HepG2 (cell line): ENCODE results near the gene METTL1. TPM values are rescaled to one million over a fixed set of nuclear protein-coding genes. Genes with fewer than 3 reads are reported as not detected.

Source experiments
- ARID2 ChIP-seq: sonication (generic); formaldehyde crosslinking; IDR thresholded peaks from 2 replicates; pipeline ENCODE4 v1.8.1; 2022; ENCODE audit warnings: mild to moderate bottlenecking, missing genetic modification reagents, borderline replicate concordance
- ATF7-NPFF ChIP-seq: sonication (generic); formaldehyde crosslinking; IDR thresholded peaks from 2 replicates; pipeline ENCODE4 v1.8.1; 2023; ENCODE audit warnings: mild to moderate bottlenecking, low read depth, missing genetic modification reagents, moderate library complexity
- CENPX ChIP-seq: sonication (generic); formaldehyde crosslinking; IDR thresholded peaks from 2 replicates; pipeline ENCODE4 v1.9.0; 2021; ENCODE audit warnings: mild to moderate bottlenecking, missing genetic modification reagents, moderate library complexity
- ETV5 ChIP-seq: IDR thresholded peaks from 2 replicates; pipeline ENCODE4 v1.6.1; 2018; ENCODE audit warnings: missing biosample characterization, missing genetic modification reagents, inconsistent platforms, borderline replicate concordance
- GATA4 ChIP-seq: sonication (generic); IDR thresholded peaks from 2 replicates; pipeline ENCODE4 v1.6.1; 2016; ENCODE audit warnings: antibody characterized with exemption, low read depth, borderline replicate concordance
- HNRNPLL ChIP-seq: fragments of 200-400 bp; formaldehyde crosslinking; IDR thresholded peaks from 2 replicates; pipeline ENCODE4 v1.6.1; 2017; ENCODE audit warnings: mild to moderate bottlenecking, low read depth, low read length; ENCODE audit not compliant: poor library complexity, severe bottlenecking
- JARID2 ChIP-seq: sonication (generic); formaldehyde crosslinking; IDR thresholded peaks from 2 replicates; pipeline ENCODE4 v1.8.1; 2023; ENCODE audit warnings: missing genetic modification reagents, inconsistent platforms; ENCODE audit not compliant: insufficient replicate concordance
- KLF12 ChIP-seq: sonication (generic); formaldehyde crosslinking; IDR thresholded peaks from 2 replicates; pipeline ENCODE4 v1.4.0; 2020; ENCODE audit warnings: missing genetic modification reagents, borderline replicate concordance
- NCOR1 ChIP-seq: fragments of 200-600 bp; sonication (generic); IDR thresholded peaks from 2 replicates; pipeline ENCODE4 v1.7.0; 2017; ENCODE audit warnings: antibody characterized with exemption, low read length, borderline replicate concordance
- RBFOX2 ChIP-seq: fragments of 200-400 bp; formaldehyde crosslinking; IDR thresholded peaks from 2 replicates; pipeline ENCODE4 v1.6.1; 2017; ENCODE audit warnings: low read depth, mild to moderate bottlenecking, low read length
- SATB2 ChIP-seq: sonication (generic); formaldehyde crosslinking; IDR thresholded peaks from 2 replicates; pipeline ENCODE4 v1.5.0; 2020; ENCODE audit warnings: missing genetic modification reagents
- SCMH1 ChIP-seq: sonication (generic); formaldehyde crosslinking; IDR thresholded peaks from 2 replicates; pipeline ENCODE4 v1.9.0; 2021; ENCODE audit warnings: missing genetic modification reagents, mild to moderate bottlenecking, borderline replicate concordance
- SMARCC2 ChIP-seq: fragments of 450-650 bp; IDR thresholded peaks from 2 replicates; pipeline ENCODE4 v1.6.1; 2017; ENCODE audit warnings: antibody characterized with exemption, mild to moderate bottlenecking
- THYN1 ChIP-seq: sonication (generic); formaldehyde crosslinking; IDR thresholded peaks from 2 replicates; pipeline ENCODE4 v1.8.1; 2023; ENCODE audit warnings: low read depth, mild to moderate bottlenecking, moderate library complexity, missing genetic modification reagents, borderline replicate concordance
- TSC22D2 ChIP-seq: sonication (generic); formaldehyde crosslinking; IDR thresholded peaks from 2 replicates; pipeline ENCODE4 v1.5.1; 2020; ENCODE audit warnings: missing genetic modification reagents, mild to moderate bottlenecking, borderline replicate concordance
- ZNF224 ChIP-seq: sonication (generic); formaldehyde crosslinking; IDR thresholded peaks from 2 replicates; pipeline ENCODE4 v1.5.0; 2020; ENCODE audit warnings: mild to moderate bottlenecking, missing genetic modification reagents
- ZNF256 ChIP-seq: sonication (generic); formaldehyde crosslinking; conservative IDR thresholded peaks from 2 replicates; pipeline ENCODE4 v1.4.0; 2020; ENCODE audit warnings: missing genetic modification reagents
- ZNF383 ChIP-seq: sonication (generic); formaldehyde crosslinking; IDR thresholded peaks from 2 replicates; pipeline ENCODE4 v1.4.0; 2020; ENCODE audit warnings: missing genetic modification reagents, mild to moderate bottlenecking, borderline replicate concordance
- polyA plus RNA-seq, 8 experiments: library from polyadenylated mRNA; depleted of rRNA in 3 of 8; stranded (reverse) in 7 of 8; unstranded in 1 of 8; fragments of >200 nt; fragmentation: Illumina TruSeq in 4 of 8; extraction: Trizol in 4 of 8; gene quantifications; 2 replicates each; pipeline versions ENCODE4 v1.2.1 to v1.2.3, GENCODE V29; 2011 to 2016; ENCODE audit warnings: low read depth in 4 of 8, missing spikeins in 1 of 8, mixed read lengths in 1 of 8; ENCODE audit not compliant: insufficient read depth in 1 of 8
- total RNA-seq, 5 experiments: library from RNA; depleted of rRNA; stranded (reverse); fragments of >200 nt; fragmentation: Illumina TruSeq; extraction: Trizol; gene quantifications; 2 replicates each; pipeline ENCODE4 v1.2.3, GENCODE V29; 2016; ENCODE audit warnings: low read depth in 1 of 5
- TF ChIP-seq, protein P1 (sequence below): IDR thresholded peaks from 2 replicates; pipeline ENCODE4 v1.6.1; 2016; ENCODE audit warnings: missing biosample characterization, missing genetic modification reagents, low read depth
- TF ChIP-seq, protein P2 (sequence below): sonication (generic); formaldehyde crosslinking; IDR thresholded peaks from 2 replicates; pipeline ENCODE4 v1.8.0; 2022; ENCODE audit warnings: low read depth, missing genetic modification reagents
- TF ChIP-seq, protein P3 (sequence below): sonication (generic); formaldehyde crosslinking; IDR thresholded peaks from 2 replicates; pipeline ENCODE4 v1.8.0; 2022; ENCODE audit warnings: missing genetic modification reagents, mild to moderate bottlenecking, inconsistent platforms, borderline replicate concordance
- TF ChIP-seq, protein P4 (sequence below): sonication (generic); formaldehyde crosslinking; IDR thresholded peaks from 2 replicates; pipeline ENCODE4 v1.9.0; 2022; ENCODE audit warnings: missing genetic modification reagents, mild to moderate bottlenecking, borderline replicate concordance

The METTL1 gene
- total and polyA plus RNA-seq, 2 of the 13 experiments (the other 11 are each of a cell fraction or from before 2014, with no cell fraction given) = 34.7 to 36.9 TPM

DNA sequence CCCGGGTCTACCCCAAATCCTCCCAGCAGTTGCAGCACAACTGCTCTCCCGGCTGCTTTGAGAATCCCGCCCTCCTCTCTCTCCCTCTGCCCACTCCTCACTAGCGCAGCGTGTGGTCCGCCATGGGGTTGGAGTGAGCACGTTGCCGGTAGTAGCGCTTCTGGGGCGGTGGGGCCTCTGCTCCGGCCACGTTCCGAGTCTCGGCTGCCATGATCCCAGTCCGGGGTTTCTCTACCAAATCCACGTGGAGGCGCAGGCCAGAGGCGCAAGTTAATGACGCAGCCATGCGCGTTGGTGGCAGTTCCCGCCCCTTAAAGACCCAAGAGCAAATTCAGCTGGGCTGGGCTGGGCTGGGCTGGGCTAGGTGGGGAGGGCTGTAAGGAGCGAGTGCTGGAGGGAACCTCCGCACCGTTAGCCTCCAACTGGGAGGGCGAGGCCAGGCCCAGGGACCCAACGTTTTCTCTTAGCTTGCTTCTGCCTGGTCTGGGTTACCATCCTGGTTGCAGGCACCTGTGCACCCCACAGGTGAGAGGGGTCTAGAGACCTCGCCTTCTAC, at the start of gene METTL1 (continued):
- TF ChIP-seq, protein P1, sequence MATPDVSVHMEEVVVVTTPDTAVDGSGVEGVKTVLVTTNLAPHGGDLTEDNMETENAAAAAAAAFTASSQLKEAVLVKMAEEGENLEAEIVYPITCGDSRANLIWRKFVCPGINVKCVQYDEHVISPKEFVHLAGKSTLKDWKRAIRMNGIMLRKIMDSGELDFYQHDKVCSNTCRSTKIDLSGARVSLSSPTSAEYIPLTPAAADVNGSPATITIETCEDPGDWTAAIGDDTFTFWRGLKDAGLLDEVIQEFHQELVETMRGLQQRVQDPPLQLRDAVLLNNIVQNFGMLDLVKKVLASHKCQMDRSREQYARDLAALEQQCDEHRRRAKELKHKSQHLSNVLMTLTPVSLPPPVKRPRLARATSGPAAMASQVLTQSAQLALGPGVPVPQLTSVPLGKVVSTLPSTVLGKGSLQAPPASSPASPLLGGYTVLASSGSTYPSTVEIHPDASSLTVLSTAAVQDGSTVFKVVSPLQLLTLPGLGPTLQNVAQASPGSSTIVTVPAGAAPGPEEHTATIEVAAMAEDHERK (CRISPR knock-in tag) = 0 out of 2 replicates have a peak, but pooled peaks have one; percentile 14
- peak; percentile 88; the same call in 1 of the 2 replicates for TF ChIP-seq ZNF383 (CRISPR knock-in tag)
- TF ChIP-seq SATB2 = no peak
- 0 out of 2 replicates have a peak, but pooled peaks have one; percentile 18 for TF ChIP-seq KLF12 (CRISPR knock-in tag)
- TF ChIP-seq HNRNPLL = peak; percentile 90
- TF ChIP-seq THYN1 (CRISPR knock-in tag) = no peak
- TF ChIP-seq NCOR1 = no peak; the same call in 1 of the 2 replicates
- TF ChIP-seq, protein P2, sequence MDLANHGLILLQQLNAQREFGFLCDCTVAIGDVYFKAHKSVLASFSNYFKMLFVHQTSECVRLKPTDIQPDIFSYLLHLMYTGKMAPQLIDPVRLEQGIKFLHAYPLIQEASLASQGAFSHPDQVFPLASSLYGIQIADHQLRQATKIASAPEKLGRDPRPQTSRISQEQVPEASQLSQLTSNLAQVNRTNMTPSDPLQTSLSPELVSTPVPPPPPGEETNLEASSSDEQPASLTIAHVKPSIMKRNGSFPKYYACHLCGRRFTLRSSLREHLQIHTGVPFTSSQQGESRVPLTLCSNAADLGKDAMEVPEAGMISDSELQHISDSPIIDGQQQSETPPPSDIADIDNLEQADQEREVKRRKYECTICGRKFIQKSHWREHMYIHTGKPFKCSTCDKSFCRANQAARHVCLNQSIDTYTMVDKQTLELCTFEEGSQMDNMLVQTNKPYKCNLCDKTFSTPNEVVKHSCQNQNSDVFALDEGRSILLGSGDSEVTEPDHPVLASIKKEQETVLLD (CRISPR knock-in tag) = no peak; the same call in 1 of the 2 replicates
- peak; percentile 78 for TF ChIP-seq ARID2
- no peak for TF ChIP-seq CENPX (CRISPR knock-in tag)
- peak; percentile 83; the same call in 1 of the 2 replicates for TF ChIP-seq ZNF224 (CRISPR knock-in tag)
- no peak for TF ChIP-seq SCMH1 (CRISPR knock-in tag)
- TF ChIP-seq ETV5 (CRISPR knock-in tag) = peak; percentile 24; the same call in 1 of the 2 replicates
- TF ChIP-seq, protein P3, sequence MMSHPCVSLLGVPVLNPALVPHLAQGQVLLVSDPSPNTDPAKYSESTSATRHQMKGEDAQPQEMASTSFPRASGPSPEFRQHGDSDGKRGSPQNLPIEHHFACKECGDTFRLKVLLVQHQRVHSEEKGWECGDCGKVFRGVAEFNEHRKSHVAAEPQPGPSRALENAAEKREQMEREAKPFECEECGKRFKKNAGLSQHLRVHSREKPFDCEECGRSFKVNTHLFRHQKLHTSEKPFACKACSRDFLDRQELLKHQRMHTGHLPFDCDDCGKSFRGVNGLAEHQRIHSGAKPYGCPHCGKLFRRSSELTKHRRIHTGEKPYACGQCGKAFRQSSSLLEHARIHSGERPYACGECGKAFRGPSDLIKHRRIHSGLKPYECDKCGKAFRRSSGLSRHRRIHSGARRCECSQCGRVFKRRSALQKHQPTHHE = peak; percentile 70; the same call in 1 of the 2 replicates
- no peak for TF ChIP-seq SMARCC2
- TF ChIP-seq GATA4 = peak; percentile 47; the same call in 1 of the 2 replicates
- TF ChIP-seq, protein P4, sequence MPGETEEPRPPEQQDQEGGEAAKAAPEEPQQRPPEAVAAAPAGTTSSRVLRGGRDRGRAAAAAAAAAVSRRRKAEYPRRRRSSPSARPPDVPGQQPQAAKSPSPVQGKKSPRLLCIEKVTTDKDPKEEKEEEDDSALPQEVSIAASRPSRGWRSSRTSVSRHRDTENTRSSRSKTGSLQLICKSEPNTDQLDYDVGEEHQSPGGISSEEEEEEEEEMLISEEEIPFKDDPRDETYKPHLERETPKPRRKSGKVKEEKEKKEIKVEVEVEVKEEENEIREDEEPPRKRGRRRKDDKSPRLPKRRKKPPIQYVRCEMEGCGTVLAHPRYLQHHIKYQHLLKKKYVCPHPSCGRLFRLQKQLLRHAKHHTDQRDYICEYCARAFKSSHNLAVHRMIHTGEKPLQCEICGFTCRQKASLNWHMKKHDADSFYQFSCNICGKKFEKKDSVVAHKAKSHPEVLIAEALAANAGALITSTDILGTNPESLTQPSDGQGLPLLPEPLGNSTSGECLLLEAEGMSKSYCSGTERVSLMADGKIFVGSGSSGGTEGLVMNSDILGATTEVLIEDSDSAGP (CRISPR knock-in tag) = peak; percentile 100
- peak; percentile 79 for TF ChIP-seq ATF7-NPFF (CRISPR knock-in tag)
- peak; percentile 88; the same call in 1 of the 2 replicates for TF ChIP-seq TSC22D2 (CRISPR knock-in tag)
- peak; percentile 83 for TF ChIP-seq ZNF256 (CRISPR knock-in tag)
- TF ChIP-seq RBFOX2 = peak; percentile 79
- no peak for TF ChIP-seq JARID2 (CRISPR knock-in tag)
